Liver (tissue), 9 donors: ENCODE results near the gene NCOA6. TPM values are rescaled to one million over a fixed set of nuclear protein-coding genes. Genes with fewer than 3 reads are reported as not detected.
"Not testable (repeated sequence)": the region's sequence is repeated elsewhere in the genome, so short reads cannot be mapped to it uniquely, and the experiment has no call there.

Experiments used
- DNase-seq: peaks from one replicate; pipeline ENCODE4 v3.0.0-alpha.2; 2017; ENCODE audit warnings: low spot score
- H3K27ac ChIP-seq, 2 donors: one replicate each; pipeline ENCODE4 v1.7.0; 2013; ENCODE audit warnings: inconsistent platforms in 2 of 2, low read length in 2 of 2, control low read depth in 1 of 2, low read depth in 1 of 2, mild to moderate bottlenecking in 1 of 2
- H3K27me3 ChIP-seq, 4 donors: one replicate each; pipeline versions ENCODE4 v1.6.1 to v1.7.0; 2013; ENCODE audit warnings: low read length in 3 of 4, inconsistent platforms in 1 of 4, mild to moderate bottlenecking in 1 of 4, moderate library complexity in 1 of 4; ENCODE audit not compliant: control insufficient read depth in 4 of 4, insufficient read depth in 4 of 4
- H3K36me3 ChIP-seq, 4 donors: one replicate each; pipeline versions ENCODE4 v1.6.1 to v1.7.0; 2013; ENCODE audit warnings: low read length in 3 of 4, mild to moderate bottlenecking in 3 of 4, low read depth in 1 of 4, moderate library complexity in 1 of 4; ENCODE audit not compliant: control insufficient read depth in 4 of 4, insufficient read depth in 3 of 4
- H3K4me1 ChIP-seq, 4 donors: one replicate each; pipeline versions ENCODE4 v1.6.1 to v1.7.0; 2013; ENCODE audit warnings: low read length in 3 of 4, mild to moderate bottlenecking in 3 of 4, moderate library complexity in 1 of 4; ENCODE audit not compliant: control insufficient read depth in 4 of 4, insufficient read depth in 4 of 4
- H3K4me3 ChIP-seq, 3 donors: one replicate each; pipeline versions ENCODE4 v1.6.1 to v1.7.0; 2013; ENCODE audit warnings: low read length in 3 of 3, control low read depth in 1 of 3, low read depth in 1 of 3, mild to moderate bottlenecking in 1 of 3
- H3K9ac ChIP-seq, 2 donors: one replicate each; pipeline ENCODE4 v1.7.0; 2013; ENCODE audit warnings: low read length in 2 of 2, mild to moderate bottlenecking in 2 of 2, moderate library complexity in 2 of 2, control low read depth in 1 of 2, low read depth in 1 of 2
- H3K9me3 ChIP-seq, 4 donors: one replicate each; pipeline versions ENCODE4 v1.6.1 to v1.7.0; 2013; ENCODE audit warnings: low read length in 3 of 4; ENCODE audit not compliant: control insufficient read depth in 4 of 4
- FOXA1 ChIP-seq: IDR thresholded peaks from 2 replicates; pipeline ENCODE4 v1.6.1; 2016; ENCODE audit warnings: antibody characterized with exemption
- FOXA2 ChIP-seq: IDR thresholded peaks from 2 replicates; pipeline ENCODE4 v1.6.1; 2016; ENCODE audit warnings: antibody characterized with exemption
- JUND ChIP-seq, 2 donors: IDR thresholded peaks; 2 replicates each; pipeline ENCODE4 v1.6.1; 2016; ENCODE audit warnings: antibody characterized with exemption in 2 of 2
- NR2F2 ChIP-seq: IDR thresholded peaks from 2 replicates; pipeline ENCODE4 v1.6.1; 2016; ENCODE audit warnings: antibody characterized with exemption
- RAD21 ChIP-seq, 2 donors: IDR thresholded peaks; 2 replicates each; pipeline ENCODE4 v1.6.1; 2016; ENCODE audit warnings: antibody characterized with exemption in 2 of 2, mild to moderate bottlenecking in 2 of 2
- RXRA ChIP-seq, 2 donors: IDR thresholded peaks; 2 replicates each; pipeline ENCODE4 v1.6.1; 2017 to 2018; ENCODE audit warnings: antibody characterized with exemption in 2 of 2, mild to moderate bottlenecking in 1 of 2
- SP1 ChIP-seq: IDR thresholded peaks from 2 replicates; pipeline ENCODE4 v1.6.1; 2018; ENCODE audit warnings: antibody characterized with exemption, mild to moderate bottlenecking
- TAF1 ChIP-seq: conservative IDR thresholded peaks from 2 replicates; pipeline ENCODE4 v1.6.1; 2016; ENCODE audit warnings: antibody characterized with exemption, mild to moderate bottlenecking
- YY1 ChIP-seq: IDR thresholded peaks from 2 replicates; pipeline ENCODE4 v1.6.1; 2016; ENCODE audit warnings: antibody characterized with exemption, mild to moderate bottlenecking
- WGBS: extraction: QIAGEN DNeasy Blood & Tissue Kit; methylation state at CpG from one replicate; pipeline ENCODE4 v1.1.7; 2013; 5-methylcytosine and 5-hydroxymethylcytosine counted together
- polyA plus RNA-seq, 2 donors: library from polyadenylated mRNA; stranded (reverse) in 1 of 2; unstranded in 1 of 2; fragments of 200-250 nt in 1 of 2; fragments of >200 nt in 1 of 2; fragmentation: Nextera tagmentation in 1 of 2; extraction: Ambion mirVana in 1 of 2; gene quantifications; one replicate each; pipeline versions ENCODE4 v1.2.1 to v1.2.3, GENCODE V29; 2013 to 2015
- total RNA-seq, 2 donors: library from RNA; depleted of rRNA; stranded (reverse); fragments of >200 nt; gene quantifications; one replicate each; pipeline ENCODE4 v1.2.3, GENCODE V29; 2014
- TF ChIP-seq, protein P1 (sequence below): IDR thresholded peaks from 2 replicates; pipeline ENCODE4 v1.6.1; 2016; ENCODE audit warnings: antibody characterized with exemption
- TF ChIP-seq, protein P2 (sequence below): IDR thresholded peaks from 2 replicates; pipeline ENCODE4 v1.6.1; 2016; ENCODE audit warnings: antibody characterized with exemption
- TF ChIP-seq, protein P3 (sequence below): IDR thresholded peaks from 2 replicates; pipeline ENCODE4 v1.6.1; 2016; ENCODE audit warnings: antibody characterized with exemption, mild to moderate bottlenecking
- donor health status: healthy.
- donor health status: healthy.
- donor health status: healthy.
- donor health status: healthy.
- donor health status: healthy.

Gene NCOA6
- total and polyA plus RNA-seq, 4 donors, result 5.4 to 13.1 (median 6.2) TPM

GRCh38 chr20:34791289-34792020 is 34.0 kb downstream of the NCOA6 start (continued):
- TF ChIP-seq, protein P1, sequence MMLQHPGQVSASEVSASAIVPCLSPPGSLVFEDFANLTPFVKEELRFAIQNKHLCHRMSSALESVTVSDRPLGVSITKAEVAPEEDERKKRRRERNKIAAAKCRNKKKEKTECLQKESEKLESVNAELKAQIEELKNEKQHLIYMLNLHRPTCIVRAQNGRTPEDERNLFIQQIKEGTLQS, result no peak

- Histone ChIP-seq H3K9ac (no peak overlapping the region), H3K36me3 (peaks cover 0 to 9% (median under 1%) of the 10 kb centered on the region in 4 donors), H3K27ac (no peak overlapping the region), H3K27me3 (no peaks in the 10 kb centered on the region), H3K4me1 (no peaks in the 10 kb centered on the region), H3K9me3 (no peaks in the 10 kb centered on the region), H3K4me3 (no peak overlapping the region)
- TF ChIP-seq RXRA (IDR thresholded peaks at IDR 0.05) (no peak), RAD21 (IDR thresholded peaks at IDR 0.05) (no peak), FOXA1 (no peak), TAF1 (no peak)
- DNase-seq, result no peak
- WGBS, result 91% methylated on average over 4 of the region's 4 CpGs
Observed at GRCh38 chr20:34781220-34781619, 44.2 kb downstream of the NCOA6 start.

DNA sequence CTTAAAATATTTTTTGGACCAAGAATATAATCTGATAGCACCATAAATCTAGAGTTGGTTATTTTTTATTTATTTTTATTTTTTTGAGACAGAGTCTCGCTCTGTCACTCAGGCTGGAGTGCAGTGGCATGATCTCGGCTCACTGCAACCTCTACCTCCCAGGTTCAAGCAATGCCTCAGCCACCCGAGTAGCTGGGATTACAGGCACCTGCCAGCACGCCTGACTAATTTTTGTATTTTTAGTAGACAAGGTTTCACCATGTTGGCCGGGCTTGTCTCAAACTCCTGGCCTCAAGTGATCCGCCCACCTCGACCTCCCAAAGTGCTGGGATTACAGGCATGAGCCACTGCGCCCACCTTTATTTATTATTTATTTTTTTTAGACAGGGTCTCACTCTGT is 45.2 kb downstream of the NCOA6 start:
- H3K4me1 ChIP-seq, DNase-seq, H3K4me3 ChIP-seq, H3K27me3 ChIP-seq, H3K9me3 ChIP-seq, H3K9ac ChIP-seq, H3K27ac ChIP-seq: not testable (repeated sequence)
- 98% methylated on average over 8 of the region's 8 CpGs for WGBS
- peaks cover 1 to 13% (median 5%) of the 10 kb centered on the region in 4 donors for H3K36me3 ChIP-seq

DNA sequence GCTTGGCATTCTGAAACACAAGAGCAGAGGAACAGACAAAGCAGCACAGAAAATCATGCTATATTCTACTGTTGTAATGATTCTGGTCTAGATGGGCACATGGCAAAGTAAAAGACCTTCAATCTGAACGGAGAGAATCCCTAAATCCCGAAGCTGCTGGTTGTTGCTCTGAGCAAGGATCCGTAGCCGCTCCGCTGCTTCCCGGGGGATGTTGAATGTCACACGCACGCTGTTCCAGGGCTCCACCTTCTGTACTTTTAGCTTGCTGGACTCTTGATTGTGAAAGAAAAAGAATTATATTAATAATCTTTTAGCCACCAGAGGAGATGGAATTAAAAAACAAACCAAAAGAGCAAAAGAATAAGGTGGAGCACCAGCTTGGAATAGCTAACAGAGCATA is 49.3 kb downstream of the NCOA6 start:
- no peak for DNase-seq
- Histone ChIP-seq H3K36me3 (peaks cover 4 to 38% (median 24%) of the 10 kb centered on the region in 4 donors), H3K4me3 (no peak overlapping the region), H3K9me3 (no peaks in the 10 kb centered on the region), H3K9ac (no peak overlapping the region), H3K27ac (no peak overlapping the region), H3K27me3 (no peaks in the 10 kb centered on the region), H3K4me1 (no peaks in the 10 kb centered on the region)
- WGBS, result 96% methylated on average over 8 of the region's 8 CpGs
- no peak for TF ChIP-seq YY1
- TF ChIP-seq RXRA (IDR thresholded peaks at IDR 0.05), result no peak
- no peak for TF ChIP-seq RAD21 (IDR thresholded peaks at IDR 0.05)
- TF ChIP-seq, protein P2, sequence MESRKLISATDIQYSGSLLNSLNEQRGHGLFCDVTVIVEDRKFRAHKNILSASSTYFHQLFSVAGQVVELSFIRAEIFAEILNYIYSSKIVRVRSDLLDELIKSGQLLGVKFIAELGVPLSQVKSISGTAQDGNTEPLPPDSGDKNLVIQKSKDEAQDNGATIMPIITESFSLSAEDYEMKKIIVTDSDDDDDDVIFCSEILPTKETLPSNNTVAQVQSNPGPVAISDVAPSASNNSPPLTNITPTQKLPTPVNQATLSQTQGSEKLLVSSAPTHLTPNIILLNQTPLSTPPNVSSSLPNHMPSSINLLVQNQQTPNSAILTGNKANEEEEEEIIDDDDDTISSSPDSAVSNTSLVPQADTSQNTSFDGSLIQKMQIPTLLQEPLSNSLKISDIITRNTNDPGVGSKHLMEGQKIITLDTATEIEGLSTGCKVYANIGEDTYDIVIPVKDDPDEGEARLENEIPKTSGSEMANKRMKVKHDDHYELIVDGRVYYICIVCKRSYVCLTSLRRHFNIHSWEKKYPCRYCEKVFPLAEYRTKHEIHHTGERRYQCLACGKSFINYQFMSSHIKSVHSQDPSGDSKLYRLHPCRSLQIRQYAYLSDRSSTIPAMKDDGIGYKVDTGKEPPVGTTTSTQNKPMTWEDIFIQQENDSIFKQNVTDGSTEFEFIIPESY, result no peak
- no peak for TF ChIP-seq SP1
- no peak for TF ChIP-seq TAF1
- TF ChIP-seq FOXA2, result no peak
- TF ChIP-seq, protein P3, sequence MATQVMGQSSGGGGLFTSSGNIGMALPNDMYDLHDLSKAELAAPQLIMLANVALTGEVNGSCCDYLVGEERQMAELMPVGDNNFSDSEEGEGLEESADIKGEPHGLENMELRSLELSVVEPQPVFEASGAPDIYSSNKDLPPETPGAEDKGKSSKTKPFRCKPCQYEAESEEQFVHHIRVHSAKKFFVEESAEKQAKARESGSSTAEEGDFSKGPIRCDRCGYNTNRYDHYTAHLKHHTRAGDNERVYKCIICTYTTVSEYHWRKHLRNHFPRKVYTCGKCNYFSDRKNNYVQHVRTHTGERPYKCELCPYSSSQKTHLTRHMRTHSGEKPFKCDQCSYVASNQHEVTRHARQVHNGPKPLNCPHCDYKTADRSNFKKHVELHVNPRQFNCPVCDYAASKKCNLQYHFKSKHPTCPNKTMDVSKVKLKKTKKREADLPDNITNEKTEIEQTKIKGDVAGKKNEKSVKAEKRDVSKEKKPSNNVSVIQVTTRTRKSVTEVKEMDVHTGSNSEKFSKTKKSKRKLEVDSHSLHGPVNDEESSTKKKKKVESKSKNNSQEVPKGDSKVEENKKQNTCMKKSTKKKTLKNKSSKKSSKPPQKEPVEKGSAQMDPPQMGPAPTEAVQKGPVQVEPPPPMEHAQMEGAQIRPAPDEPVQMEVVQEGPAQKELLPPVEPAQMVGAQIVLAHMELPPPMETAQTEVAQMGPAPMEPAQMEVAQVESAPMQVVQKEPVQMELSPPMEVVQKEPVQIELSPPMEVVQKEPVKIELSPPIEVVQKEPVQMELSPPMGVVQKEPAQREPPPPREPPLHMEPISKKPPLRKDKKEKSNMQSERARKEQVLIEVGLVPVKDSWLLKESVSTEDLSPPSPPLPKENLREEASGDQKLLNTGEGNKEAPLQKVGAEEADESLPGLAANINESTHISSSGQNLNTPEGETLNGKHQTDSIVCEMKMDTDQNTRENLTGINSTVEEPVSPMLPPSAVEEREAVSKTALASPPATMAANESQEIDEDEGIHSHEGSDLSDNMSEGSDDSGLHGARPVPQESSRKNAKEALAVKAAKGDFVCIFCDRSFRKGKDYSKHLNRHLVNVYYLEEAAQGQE, result no peak
- no peak for TF ChIP-seq NR2F2
- no peak for TF ChIP-seq JUND (IDR thresholded peaks at IDR 0.05)
